ENCODE data around the gene AP4M1.

DNA sequence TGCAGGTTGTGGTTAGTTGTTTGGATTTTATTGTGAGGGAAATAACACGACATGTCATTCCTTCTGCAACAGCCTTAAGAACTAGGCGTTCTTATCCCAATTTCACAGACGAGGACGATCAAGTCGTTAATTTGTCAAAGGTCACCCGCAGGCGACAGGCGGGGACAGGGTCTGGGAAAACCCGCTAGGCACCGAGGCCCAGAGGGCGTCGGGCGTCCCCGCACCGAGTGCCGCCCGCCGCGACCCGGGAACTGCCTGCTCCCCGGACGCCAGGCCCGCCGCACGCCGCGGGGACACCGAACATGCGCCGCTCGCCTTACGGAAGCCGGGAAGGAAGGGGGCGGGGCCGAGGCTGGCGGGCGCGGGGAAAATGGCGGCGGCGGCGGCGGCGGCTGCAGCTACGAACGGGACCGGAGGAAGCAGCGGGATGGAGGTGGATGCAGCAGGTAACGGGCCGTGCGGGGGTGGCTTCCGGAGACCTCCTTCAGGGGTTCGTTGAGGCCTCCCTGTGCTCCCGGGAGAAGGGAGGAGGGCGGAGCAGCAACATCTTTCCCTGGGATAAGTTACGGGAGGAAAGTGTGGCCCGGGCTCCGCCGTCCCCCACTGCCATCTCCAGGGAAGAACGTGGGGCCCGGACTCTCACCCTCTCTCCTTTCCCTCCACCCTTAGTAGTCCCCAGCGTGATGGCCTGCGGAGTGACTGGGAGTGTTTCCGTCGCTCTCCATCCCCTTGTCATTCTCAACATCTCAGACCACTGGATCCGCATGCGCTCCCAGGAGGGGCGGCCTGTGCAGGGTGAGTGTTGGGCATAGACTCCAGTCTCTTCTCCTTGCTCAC lies 12.6 kb upstream of the AP4M1 start, which contains the start of gene COPS6:
- peak; percentile 89 for TF ChIP-seq POLR2AphosphoS5 (IDR thresholded peaks at IDR 0.05)
- TF ChIP-seq, protein P1, sequence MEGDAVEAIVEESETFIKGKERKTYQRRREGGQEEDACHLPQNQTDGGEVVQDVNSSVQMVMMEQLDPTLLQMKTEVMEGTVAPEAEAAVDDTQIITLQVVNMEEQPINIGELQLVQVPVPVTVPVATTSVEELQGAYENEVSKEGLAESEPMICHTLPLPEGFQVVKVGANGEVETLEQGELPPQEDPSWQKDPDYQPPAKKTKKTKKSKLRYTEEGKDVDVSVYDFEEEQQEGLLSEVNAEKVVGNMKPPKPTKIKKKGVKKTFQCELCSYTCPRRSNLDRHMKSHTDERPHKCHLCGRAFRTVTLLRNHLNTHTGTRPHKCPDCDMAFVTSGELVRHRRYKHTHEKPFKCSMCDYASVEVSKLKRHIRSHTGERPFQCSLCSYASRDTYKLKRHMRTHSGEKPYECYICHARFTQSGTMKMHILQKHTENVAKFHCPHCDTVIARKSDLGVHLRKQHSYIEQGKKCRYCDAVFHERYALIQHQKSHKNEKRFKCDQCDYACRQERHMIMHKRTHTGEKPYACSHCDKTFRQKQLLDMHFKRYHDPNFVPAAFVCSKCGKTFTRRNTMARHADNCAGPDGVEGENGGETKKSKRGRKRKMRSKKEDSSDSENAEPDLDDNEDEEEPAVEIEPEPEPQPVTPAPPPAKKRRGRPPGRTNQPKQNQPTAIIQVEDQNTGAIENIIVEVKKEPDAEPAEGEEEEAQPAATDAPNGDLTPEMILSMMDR (IDR thresholded peaks at IDR 0.05) = peak in 1 of 4 experiments; percentile 33

Data from gastroesophageal sphincter (tissue), 3 donors.